ENCODE results near the gene TNPO2.

The TNPO2 gene

DNA sequence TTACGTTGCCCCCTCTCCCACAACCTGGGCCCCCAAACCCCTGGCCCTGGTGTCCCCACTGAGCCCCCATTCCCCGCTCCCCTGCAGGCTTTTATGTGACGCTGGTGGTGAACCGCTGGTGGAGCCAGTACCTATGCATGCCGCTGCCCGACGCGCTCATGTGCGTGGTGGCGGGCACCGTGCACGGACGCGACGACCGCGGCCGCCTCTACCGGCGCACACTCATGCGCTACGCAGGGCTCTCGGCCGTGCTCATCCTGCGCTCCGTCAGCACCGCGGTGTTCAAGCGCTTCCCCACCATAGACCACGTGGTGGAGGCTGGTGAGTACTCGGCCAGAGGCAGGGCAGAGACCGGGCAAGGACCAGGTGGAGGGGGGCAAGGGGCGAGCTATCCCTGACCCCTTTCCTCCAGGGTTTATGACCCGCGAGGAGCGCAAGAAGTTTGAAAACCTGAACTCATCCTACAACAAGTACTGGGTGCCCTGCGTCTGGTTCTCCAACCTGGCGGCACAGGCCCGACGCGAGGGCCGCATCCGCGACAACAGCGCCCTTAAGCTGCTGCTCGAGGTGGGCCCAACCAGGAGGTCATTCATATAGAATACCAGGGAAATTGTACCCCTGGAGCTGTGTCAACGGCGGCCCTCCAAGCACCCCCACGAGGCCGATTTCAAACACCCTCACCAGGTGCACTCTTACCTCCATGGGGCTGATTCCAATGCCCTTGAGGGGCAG is 30.9 kb upstream of the TNPO2 start:
- no peak for DNase-seq (ENCODE audit: extremely low read depth, low read depth)
- TF ChIP-seq, protein P1, sequence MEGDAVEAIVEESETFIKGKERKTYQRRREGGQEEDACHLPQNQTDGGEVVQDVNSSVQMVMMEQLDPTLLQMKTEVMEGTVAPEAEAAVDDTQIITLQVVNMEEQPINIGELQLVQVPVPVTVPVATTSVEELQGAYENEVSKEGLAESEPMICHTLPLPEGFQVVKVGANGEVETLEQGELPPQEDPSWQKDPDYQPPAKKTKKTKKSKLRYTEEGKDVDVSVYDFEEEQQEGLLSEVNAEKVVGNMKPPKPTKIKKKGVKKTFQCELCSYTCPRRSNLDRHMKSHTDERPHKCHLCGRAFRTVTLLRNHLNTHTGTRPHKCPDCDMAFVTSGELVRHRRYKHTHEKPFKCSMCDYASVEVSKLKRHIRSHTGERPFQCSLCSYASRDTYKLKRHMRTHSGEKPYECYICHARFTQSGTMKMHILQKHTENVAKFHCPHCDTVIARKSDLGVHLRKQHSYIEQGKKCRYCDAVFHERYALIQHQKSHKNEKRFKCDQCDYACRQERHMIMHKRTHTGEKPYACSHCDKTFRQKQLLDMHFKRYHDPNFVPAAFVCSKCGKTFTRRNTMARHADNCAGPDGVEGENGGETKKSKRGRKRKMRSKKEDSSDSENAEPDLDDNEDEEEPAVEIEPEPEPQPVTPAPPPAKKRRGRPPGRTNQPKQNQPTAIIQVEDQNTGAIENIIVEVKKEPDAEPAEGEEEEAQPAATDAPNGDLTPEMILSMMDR (IDR thresholded peaks at IDR 0.05; ENCODE audit: low read depth, low read length, missing control alignments), result no peak
- H3K4me3 ChIP-seq (replicated peaks; ENCODE audit: low read depth, low read length), result no peak overlapping the region

DNA sequence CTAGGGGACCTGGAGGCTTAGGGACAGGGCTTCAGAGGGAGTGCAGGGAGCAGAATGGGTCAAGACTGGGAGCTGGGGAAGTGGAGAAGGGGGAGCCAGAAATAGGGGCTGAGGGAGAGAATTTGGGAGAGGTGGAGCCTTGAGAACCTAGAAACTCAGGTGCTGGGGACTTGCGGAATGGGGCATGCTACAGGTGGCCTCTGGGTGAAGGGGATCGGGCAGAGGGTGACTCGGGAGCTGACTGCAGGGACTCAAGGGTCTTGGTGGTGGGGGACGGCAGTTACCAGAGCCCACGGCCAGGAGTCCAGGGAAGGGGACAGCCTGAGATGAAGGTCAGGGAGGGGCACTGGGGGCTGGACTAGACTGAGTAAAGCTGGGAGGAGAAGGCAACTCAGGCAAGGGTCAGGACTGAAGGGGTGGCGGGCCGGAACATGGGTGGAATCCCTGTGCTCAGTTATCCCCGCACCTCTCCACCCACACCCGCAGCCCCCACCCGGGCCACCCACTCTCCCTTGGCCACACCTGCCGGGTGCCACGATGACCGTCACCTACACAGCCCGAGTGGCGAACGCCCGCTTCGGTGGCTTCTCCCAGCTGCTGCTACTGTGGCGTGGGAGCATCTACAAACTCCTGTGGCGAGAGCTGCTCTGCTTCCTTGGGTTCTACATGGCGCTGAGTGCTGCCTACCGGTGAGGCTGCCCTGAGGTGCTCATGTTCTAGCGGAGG is 28.5 kb upstream of the TNPO2 start:
- H3K4me3 ChIP-seq (replicated peaks; ENCODE audit: low read depth, low read length), result no peak overlapping the region
- TF ChIP-seq, protein P1 (IDR thresholded peaks at IDR 0.05; ENCODE audit: low read depth, low read length, missing control alignments), result no peak
- DNase-seq (ENCODE audit: extremely low read depth, low read depth), result no peak

DNA sequence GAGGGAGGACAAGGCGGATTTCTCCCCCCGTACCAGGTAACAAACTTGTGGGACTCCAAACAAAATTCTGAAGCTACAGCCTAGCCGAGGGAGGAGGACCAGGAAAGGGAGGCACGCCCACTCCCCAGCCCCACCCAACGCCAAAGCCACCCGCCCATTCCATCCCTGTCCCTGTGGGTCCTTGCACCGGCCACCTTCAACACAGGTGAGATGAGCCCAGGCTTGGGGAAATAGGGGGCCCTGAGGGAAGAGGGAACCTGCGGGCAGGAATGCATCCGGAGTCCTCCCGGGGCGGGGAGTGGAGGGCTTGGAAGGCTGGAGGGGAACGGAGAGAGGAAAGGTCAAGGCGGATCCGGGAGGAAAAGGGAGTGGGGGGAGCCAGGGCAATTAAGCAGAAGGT is 27.9 kb upstream of the TNPO2 start, which contains the start of gene BEST2:
BEST2 (plus strand) TSS at position 157 of the 400 bp plus-strand sequence. CDS start 802 bp downstream, outside the sequence.
- H3K4me3 ChIP-seq (replicated peaks; ENCODE audit: low read depth, low read length), result no peak within 1 kb of the TSS
- DNase-seq (ENCODE audit: extremely low read depth, low read depth), result no peak
- TF ChIP-seq, protein P1 (IDR thresholded peaks at IDR 0.05; ENCODE audit: low read depth, low read length, missing control alignments), result no peak

DNA sequence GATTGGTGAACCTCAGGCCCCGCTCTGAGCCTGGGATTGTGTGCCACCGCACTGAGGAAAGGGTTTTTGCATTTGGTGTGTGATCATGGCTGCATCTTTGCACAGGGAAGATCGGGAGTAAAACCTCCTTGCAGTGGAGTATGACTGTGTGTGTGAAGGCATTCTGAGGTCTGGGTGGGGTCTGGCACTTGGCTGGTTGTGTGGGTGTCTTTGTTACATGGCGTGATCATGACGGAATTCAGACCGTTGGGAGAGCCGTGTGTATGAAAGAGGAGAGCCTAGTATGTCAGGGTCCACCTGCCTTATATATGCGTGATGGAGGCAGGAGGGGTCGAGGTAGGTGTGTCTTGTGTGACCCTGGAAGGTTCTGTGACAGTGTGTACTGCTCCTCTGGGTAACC is 27.1 kb upstream of the TNPO2 start:
- TF ChIP-seq, protein P1 (IDR thresholded peaks at IDR 0.05; ENCODE audit: low read depth, low read length, missing control alignments), result no peak
- no peak for DNase-seq (ENCODE audit: extremely low read depth, low read depth)
- H3K4me3 ChIP-seq (replicated peaks; ENCODE audit: low read depth, low read length), result no peak overlapping the region

DNA sequence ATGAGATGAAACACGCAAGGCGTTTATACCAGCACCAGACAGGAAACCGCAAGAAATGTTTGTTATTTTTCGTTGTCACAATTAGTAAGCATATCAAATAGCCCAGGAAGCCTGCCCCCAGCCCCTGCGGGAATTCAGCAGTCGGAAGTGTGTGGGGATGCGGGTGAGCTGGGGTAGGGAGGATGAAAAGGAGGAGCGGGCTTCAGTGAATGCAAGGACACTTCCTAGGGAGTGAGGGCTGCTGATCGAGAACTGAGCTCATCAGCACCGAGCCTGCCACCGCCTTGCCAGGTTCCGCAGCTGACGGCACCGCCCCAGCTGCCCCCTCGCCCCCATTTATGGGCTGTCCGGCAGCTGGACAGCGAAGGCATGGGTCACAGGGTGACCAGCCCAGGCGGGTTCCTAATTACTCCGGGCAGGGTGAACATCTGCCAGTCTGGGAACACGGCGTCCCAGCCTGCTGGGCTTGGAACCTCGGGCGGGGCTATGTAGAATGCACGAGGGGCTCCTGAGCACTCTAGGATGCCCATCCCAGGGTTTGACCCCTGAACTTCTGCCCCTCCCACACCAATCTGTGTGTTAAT is 26.3 kb upstream of the TNPO2 start:
- no peak for DNase-seq (ENCODE audit: extremely low read depth, low read depth)
- H3K4me3 ChIP-seq (replicated peaks; ENCODE audit: low read depth, low read length), result no peak overlapping the region

DNA sequence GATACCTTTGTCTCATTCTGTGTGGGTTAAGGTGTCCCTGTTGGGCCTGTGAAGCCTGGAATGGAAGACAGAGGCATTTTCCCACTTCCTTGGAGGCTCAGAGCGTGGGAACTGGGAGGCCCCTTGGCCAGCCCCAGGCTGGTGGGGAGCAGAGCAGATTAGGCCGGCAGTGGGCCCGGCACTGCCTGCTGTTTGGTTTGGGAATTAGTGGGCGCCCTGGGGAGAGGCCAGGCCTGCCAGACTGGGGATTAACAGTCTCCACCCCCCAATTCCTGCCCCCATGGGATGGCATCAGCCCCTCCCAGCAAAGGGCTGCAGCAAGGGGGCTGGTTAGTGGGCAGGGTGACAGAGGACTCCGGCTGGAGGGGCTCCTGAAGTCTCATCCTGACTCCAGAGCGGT is 24.8 kb upstream of the TNPO2 start:
- no peak overlapping the region for H3K4me3 ChIP-seq (replicated peaks; ENCODE audit: low read depth, low read length)
- DNase-seq (ENCODE audit: extremely low read depth, low read depth), result no peak
- TF ChIP-seq, protein P1 (IDR thresholded peaks at IDR 0.05; ENCODE audit: low read depth, low read length, missing control alignments), result no peak

More for the DNA sequence above, 26.3 kb upstream of the TNPO2 start:
- TF ChIP-seq, protein P1 (IDR thresholded peaks at IDR 0.05; ENCODE audit: low read depth, low read length, missing control alignments), result no peak
